Panc1 (cell line): Measurements from ENCODE around the gene EXOSC3. TPM values are rescaled to one million over a fixed set of nuclear protein-coding genes. Genes with fewer than 3 reads are reported as not detected.

ENCODE experiments used
- ATAC-seq: fragments of 200-7000 bp; cut with Tn5 transposase; 2 replicates; pipeline ENCODE4 v1.9.1; 2020; ENCODE audit warnings: mild to moderate bottlenecking, moderate library complexity
- BruUV-seq: library from RNA; stranded (reverse); fragments of 400-500 nt; replicated peaks from 2 replicates; lab custom pipeline; 2021; lab: Mats Ljungman, UMichigan
- CTCF ChIA-PET: fragments of 300-600 bp; sonication (Branson Sonifier 250); formaldehyde crosslinking; loops from one replicate; lab custom pipeline; 2022; ENCODE audit warnings: antibody characterized with exemption; lab: Charles Lee
- POLR2A ChIA-PET: fragments of 300-600 bp; sonication (Branson Sonifier 250); formaldehyde crosslinking; loops from one replicate; lab custom pipeline; 2022; ENCODE audit warnings: antibody characterized with exemption; lab: Charles Lee
- DNase-seq: peaks from one replicate; pipeline ENCODE4 v3.0.0-alpha.2; 2010; ENCODE audit warnings: low read depth, low spot score
- H3K27ac ChIP-seq: 2 replicates; pipeline ENCODE4 v1.5.1; 2011; ENCODE audit warnings: mild to moderate bottlenecking, low read length, inconsistent platforms
- H3K27me3 ChIP-seq: fragments of 200-500 bp; sonication (Bioruptor generic); 2 replicates; pipeline ENCODE4 v1.6.0; 2014; ENCODE audit warnings: low read length, inconsistent platforms; ENCODE audit not compliant: control insufficient read depth, insufficient read depth
- H3K36me3 ChIP-seq: fragments of 200-500 bp; sonication (Bioruptor generic); 2 replicates; pipeline ENCODE4 v1.5.1; 2014; ENCODE audit warnings: inconsistent platforms, mild to moderate bottlenecking, low read length, moderate library complexity; ENCODE audit not compliant: control insufficient read depth, insufficient read depth
- H3K4me1 ChIP-seq: 2 replicates; pipeline ENCODE4 v1.5.1; 2011; ENCODE audit warnings: inconsistent platforms, mild to moderate bottlenecking, low read length, moderate library complexity; ENCODE audit not compliant: control insufficient read depth, insufficient read depth
- H3K4me3 ChIP-seq, 2 experiments: 2 replicates each; pipeline ENCODE4 v1.5.1; 2011 to 2012; ENCODE audit warnings: low read depth in 2 of 2, low read length in 2 of 2, mild to moderate bottlenecking in 2 of 2, inconsistent platforms in 1 of 2, moderate library complexity in 1 of 2
- H3K9me3 ChIP-seq: fragments of 200-500 bp; sonication (Bioruptor generic); 2 replicates; pipeline ENCODE4 v1.5.1; 2014; ENCODE audit warnings: low read depth, mild to moderate bottlenecking, inconsistent platforms, low read length, moderate library complexity; ENCODE audit not compliant: control insufficient read depth, insufficient read depth
- POLR2AphosphoS5 ChIP-seq: IDR thresholded peaks from 2 replicates; pipeline ENCODE4 v1.6.1; 2012; ENCODE audit warnings: mild to moderate bottlenecking, low read depth, low read length, moderate library complexity
- SIN3A ChIP-seq: IDR thresholded peaks from 2 replicates; pipeline ENCODE4 v1.6.1; 2012; ENCODE audit warnings: low read depth, mild to moderate bottlenecking, low read length, moderate library complexity, borderline replicate concordance; ENCODE audit not compliant: insufficient read depth
- TCF7L2 ChIP-seq: IDR thresholded peaks from 2 replicates; pipeline ENCODE4 v1.6.1; 2011; ENCODE audit warnings: mild to moderate bottlenecking, low read depth, low read length, inconsistent platforms
- in situ Hi-C: cut with HindIII; loops from 2 replicates; pipeline ENCODE4 v1.10.0; 2016; ENCODE audit warnings: low sequenced_read_pairs, low pct_unique_long_range_greater_than_20kb
- intact Hi-C: fragments of 100-400 bp; cut with micrococcal nuclease; formaldehyde crosslinking; loops from one replicate; pipeline ENCODE4 v1.10.0; 2022; ENCODE audit not compliant: unreplicated experiment
- total RNA-seq: library from RNA; stranded (reverse); gene quantifications from one replicate; pipeline ENCODE4 v1.2.1, GENCODE V29; 2021; ENCODE audit not compliant: unreplicated experiment
- TF ChIP-seq, protein P1 (sequence below), 2 experiments: IDR thresholded peaks; 2 replicates each; pipeline ENCODE4 v1.6.1; 2011 to 2012; ENCODE audit warnings: low read depth in 2 of 2, control low read depth in 1 of 2, low read length in 1 of 2, mild to moderate bottlenecking in 1 of 2, moderate library complexity in 1 of 2; ENCODE audit not compliant: insufficient read depth in 1 of 2
- TF ChIP-seq, protein P2 (sequence below): fragments of 450-650 bp; IDR thresholded peaks from 2 replicates; pipeline ENCODE4 v1.5.1; 2017; ENCODE audit warnings: mild to moderate bottlenecking

Gene EXOSC3
- total RNA-seq, 1 experiment from 2014 or later = 45.3 TPM

DNA sequence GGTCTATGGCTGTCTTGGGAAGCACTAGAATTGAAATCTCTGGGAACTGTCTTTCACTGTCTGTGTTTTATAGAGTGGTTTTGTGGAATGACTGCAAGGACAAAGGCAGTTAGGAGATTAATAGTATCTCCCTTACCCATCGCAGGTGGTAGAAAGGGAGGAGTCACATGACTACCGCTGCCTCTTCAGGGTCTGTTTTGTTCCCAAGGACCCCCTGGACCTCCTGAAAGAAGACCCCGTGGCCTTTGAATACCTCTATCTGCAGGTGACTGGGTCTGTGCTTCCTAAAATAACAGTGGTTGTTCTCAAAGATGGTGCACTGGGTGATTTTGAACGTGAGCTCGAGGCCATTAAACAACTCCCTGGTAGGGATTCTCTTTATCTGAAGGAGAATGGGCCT is 54.0 kb downstream of the EXOSC3 start:
- Histone ChIP-seq H3K9me3 (no peaks in the 10 kb centered on the region), H3K27ac (no peak overlapping the region), H3K36me3 (no peaks in the 10 kb centered on the region), H3K27me3 (peaks cover 25% of the 10 kb centered on the region; the same call in 1 of the 2 replicates), H3K4me3 (no peak overlapping the region), H3K4me1 (peaks cover 12% of the 10 kb centered on the region)
- no peak for TF ChIP-seq POLR2AphosphoS5
- TF ChIP-seq, protein P1, sequence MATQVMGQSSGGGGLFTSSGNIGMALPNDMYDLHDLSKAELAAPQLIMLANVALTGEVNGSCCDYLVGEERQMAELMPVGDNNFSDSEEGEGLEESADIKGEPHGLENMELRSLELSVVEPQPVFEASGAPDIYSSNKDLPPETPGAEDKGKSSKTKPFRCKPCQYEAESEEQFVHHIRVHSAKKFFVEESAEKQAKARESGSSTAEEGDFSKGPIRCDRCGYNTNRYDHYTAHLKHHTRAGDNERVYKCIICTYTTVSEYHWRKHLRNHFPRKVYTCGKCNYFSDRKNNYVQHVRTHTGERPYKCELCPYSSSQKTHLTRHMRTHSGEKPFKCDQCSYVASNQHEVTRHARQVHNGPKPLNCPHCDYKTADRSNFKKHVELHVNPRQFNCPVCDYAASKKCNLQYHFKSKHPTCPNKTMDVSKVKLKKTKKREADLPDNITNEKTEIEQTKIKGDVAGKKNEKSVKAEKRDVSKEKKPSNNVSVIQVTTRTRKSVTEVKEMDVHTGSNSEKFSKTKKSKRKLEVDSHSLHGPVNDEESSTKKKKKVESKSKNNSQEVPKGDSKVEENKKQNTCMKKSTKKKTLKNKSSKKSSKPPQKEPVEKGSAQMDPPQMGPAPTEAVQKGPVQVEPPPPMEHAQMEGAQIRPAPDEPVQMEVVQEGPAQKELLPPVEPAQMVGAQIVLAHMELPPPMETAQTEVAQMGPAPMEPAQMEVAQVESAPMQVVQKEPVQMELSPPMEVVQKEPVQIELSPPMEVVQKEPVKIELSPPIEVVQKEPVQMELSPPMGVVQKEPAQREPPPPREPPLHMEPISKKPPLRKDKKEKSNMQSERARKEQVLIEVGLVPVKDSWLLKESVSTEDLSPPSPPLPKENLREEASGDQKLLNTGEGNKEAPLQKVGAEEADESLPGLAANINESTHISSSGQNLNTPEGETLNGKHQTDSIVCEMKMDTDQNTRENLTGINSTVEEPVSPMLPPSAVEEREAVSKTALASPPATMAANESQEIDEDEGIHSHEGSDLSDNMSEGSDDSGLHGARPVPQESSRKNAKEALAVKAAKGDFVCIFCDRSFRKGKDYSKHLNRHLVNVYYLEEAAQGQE (IDR thresholded peaks at IDR 0.05; ENCODE audit: insufficient read depth in 1 of 2, low read depth in 2 of 2, low read length in 1 of 2) = no peak
- no peak for TF ChIP-seq SIN3A
- TF ChIP-seq, protein P2, sequence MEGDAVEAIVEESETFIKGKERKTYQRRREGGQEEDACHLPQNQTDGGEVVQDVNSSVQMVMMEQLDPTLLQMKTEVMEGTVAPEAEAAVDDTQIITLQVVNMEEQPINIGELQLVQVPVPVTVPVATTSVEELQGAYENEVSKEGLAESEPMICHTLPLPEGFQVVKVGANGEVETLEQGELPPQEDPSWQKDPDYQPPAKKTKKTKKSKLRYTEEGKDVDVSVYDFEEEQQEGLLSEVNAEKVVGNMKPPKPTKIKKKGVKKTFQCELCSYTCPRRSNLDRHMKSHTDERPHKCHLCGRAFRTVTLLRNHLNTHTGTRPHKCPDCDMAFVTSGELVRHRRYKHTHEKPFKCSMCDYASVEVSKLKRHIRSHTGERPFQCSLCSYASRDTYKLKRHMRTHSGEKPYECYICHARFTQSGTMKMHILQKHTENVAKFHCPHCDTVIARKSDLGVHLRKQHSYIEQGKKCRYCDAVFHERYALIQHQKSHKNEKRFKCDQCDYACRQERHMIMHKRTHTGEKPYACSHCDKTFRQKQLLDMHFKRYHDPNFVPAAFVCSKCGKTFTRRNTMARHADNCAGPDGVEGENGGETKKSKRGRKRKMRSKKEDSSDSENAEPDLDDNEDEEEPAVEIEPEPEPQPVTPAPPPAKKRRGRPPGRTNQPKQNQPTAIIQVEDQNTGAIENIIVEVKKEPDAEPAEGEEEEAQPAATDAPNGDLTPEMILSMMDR = no peak
- no peak for TF ChIP-seq TCF7L2
- POLR2A ChIA-PET = no interaction called here
- CTCF ChIA-PET = no interaction called here
- in situ Hi-C loops (no loop called here), intact Hi-C loops (loop anchor here (10.0 kb wide), 1 partner anchor 236 kb away; no protein-coding TSS in a partner anchor)
- ATAC-seq (no peak), DNase-seq (no peak)
- BruUV-seq = no TSS peak

DNA sequence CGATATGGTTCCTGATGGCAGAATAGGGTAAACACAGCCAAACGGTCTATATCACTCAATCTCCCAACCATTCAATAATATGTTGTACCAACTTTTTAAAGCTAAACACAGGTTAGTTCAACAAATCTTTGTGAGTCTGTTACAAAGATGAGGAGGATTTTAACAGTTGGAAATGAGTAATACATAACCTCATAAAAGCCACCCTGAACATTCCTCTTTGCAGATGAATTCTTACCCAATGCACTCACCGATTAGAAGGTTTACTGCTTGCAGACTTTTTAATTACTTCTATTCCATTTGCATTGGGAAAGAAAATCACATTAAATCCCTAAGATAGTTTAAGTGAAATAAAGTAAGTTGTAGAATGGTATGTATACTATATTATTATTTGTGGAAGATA is 54.6 kb downstream of the EXOSC3 start:
- peaks cover 12% of the 10 kb centered on the region for H3K4me1 ChIP-seq
- ATAC-seq = peak; percentile 57; the same call in 1 of the 2 replicates
- DNase-seq = no peak
- CTCF ChIA-PET = no interaction called here
- no peak overlapping the region for H3K4me3 ChIP-seq
- H3K9me3 ChIP-seq = no peaks in the 10 kb centered on the region
- intact Hi-C loops (loop anchor here (10.0 kb wide), 1 partner anchor 235 kb away; no protein-coding TSS in a partner anchor), in situ Hi-C loops (no loop called here)
- TF ChIP-seq TCF7L2 (no peak), POLR2AphosphoS5 (no peak), SIN3A (no peak)
- TF ChIP-seq, protein P2 = no peak
- TF ChIP-seq, protein P1 (IDR thresholded peaks at IDR 0.05; ENCODE audit: insufficient read depth in 1 of 2, low read depth in 2 of 2, low read length in 1 of 2) = no peak
- no peaks in the 10 kb centered on the region for H3K36me3 ChIP-seq
- POLR2A ChIA-PET = no interaction called here
- peaks cover 22% of the 10 kb centered on the region; the same call in 1 of the 2 replicates for H3K27me3 ChIP-seq
- no TSS peak for BruUV-seq
- no peak overlapping the region for H3K27ac ChIP-seq
